Spleen (tissue), 7 donors: ENCODE results near the gene ALPP.

Experiments used
- POLR2A ChIP-seq, 3 donors: fragments of 450-650 bp; IDR thresholded peaks; one replicate each; pipeline ENCODE4 v1.5.1; 2017; ENCODE audit warnings: antibody characterized with exemption in 3 of 3, mild to moderate bottlenecking in 1 of 3
- POLR2AphosphoS5 ChIP-seq, 3 donors: sonication (generic); formaldehyde crosslinking; IDR thresholded peaks; one replicate each; pipeline ENCODE4 v1.5.1; 2017; ENCODE audit warnings: antibody characterized with exemption in 3 of 3
- TF ChIP-seq, protein P1 (sequence below), 11 experiments: fragments of 200-600 bp in 7 of 11; fragments of 450-650 bp in 4 of 11; sonication (generic) in 4 of 11; IDR thresholded peaks in 8 of 11; conservative IDR thresholded peaks in 3 of 11; 1 replicate in 7 of 11; 2 replicates in 4 of 11; pipeline versions ENCODE4 v1.4.0 to v1.8.0; 2016 to 2021; ENCODE audit warnings: antibody characterized with exemption in 11 of 11, inconsistent platforms in 4 of 11, mild to moderate bottlenecking in 1 of 11
- donor health status: DM: no; HTN: no; CAD: no; lungs with moderate emphysema.
- donor health status: DM: no; HTN: no; CAD: no.
- donor health status: DM: no; HTN: no; CAD: no.

DNA sequence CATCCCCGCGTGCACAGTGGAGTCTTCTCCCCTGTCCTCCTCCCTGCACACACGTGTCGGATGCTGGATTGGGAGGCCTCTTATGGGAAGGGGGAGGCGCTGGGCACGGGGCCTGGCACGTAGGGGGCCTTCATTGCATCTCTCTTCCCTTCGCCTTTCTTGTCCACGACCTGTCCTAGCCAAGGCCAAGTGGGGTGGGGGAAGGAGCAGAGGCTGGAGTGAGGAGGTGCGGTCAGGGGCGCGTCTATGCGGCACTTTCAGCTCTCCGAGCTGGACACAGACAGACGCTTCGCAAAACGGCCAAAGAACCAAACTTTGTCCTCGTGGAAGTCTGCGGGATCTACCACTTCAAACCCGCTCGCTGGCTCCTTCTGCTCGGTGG, 41.5 kb downstream of the ALPP start:
- TF ChIP-seq POLR2A (IDR thresholded peaks at IDR 0.05): no peak
- TF ChIP-seq POLR2AphosphoS5 (IDR thresholded peaks at IDR 0.05): no peak
- TF ChIP-seq, protein P1, sequence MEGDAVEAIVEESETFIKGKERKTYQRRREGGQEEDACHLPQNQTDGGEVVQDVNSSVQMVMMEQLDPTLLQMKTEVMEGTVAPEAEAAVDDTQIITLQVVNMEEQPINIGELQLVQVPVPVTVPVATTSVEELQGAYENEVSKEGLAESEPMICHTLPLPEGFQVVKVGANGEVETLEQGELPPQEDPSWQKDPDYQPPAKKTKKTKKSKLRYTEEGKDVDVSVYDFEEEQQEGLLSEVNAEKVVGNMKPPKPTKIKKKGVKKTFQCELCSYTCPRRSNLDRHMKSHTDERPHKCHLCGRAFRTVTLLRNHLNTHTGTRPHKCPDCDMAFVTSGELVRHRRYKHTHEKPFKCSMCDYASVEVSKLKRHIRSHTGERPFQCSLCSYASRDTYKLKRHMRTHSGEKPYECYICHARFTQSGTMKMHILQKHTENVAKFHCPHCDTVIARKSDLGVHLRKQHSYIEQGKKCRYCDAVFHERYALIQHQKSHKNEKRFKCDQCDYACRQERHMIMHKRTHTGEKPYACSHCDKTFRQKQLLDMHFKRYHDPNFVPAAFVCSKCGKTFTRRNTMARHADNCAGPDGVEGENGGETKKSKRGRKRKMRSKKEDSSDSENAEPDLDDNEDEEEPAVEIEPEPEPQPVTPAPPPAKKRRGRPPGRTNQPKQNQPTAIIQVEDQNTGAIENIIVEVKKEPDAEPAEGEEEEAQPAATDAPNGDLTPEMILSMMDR (IDR thresholded peaks at IDR 0.05 in 8 of 11, conservative IDR thresholded peaks at IDR 0.05 in 3 of 11): no peak
